ENCODE results near the gene MYZAP. TPM values are rescaled to one million over a fixed set of nuclear protein-coding genes. Genes with fewer than 3 reads are reported as not detected.

MYZAP gene
- total and polyA plus RNA-seq, 4 donors = 0.50 to 1.8 (median 0.99) TPM

- DNase-seq (ENCODE audit: low spot score) = no peak
- H3K9ac ChIP-seq (ENCODE audit: low read depth in 1 of 2, low read length in 2 of 2) = no peak overlapping the region
- H3K27me3 ChIP-seq (ENCODE audit: control insufficient read depth in 4 of 4, insufficient read depth in 4 of 4, low read length in 3 of 4) = peaks cover 0 to 2% (median 0%) of the 10 kb centered on the region in 4 donors
- H3K9me3 ChIP-seq (ENCODE audit: control insufficient read depth in 4 of 4, low read length in 3 of 4) = no peaks in the 10 kb centered on the region
- H3K27ac ChIP-seq (ENCODE audit: low read depth in 1 of 2, low read length in 2 of 2) = no peak overlapping the region
- peaks cover 0 to 5% (median 4%) of the 10 kb centered on the region in 4 donors for H3K4me1 ChIP-seq (ENCODE audit: control insufficient read depth in 4 of 4, insufficient read depth in 4 of 4, low read length in 3 of 4)
- no peaks in the 10 kb centered on the region for H3K36me3 ChIP-seq (ENCODE audit: control insufficient read depth in 4 of 4, insufficient read depth in 3 of 4, low read depth in 1 of 4, low read length in 3 of 4)
- no peak overlapping the region for H3K4me3 ChIP-seq (ENCODE audit: low read depth in 1 of 3, low read length in 3 of 3)
- 73% methylated on average over 9 of the region's 9 CpGs for WGBS
- TF ChIP-seq GABPA (IDR thresholded peaks at IDR 0.05 in 1 of 2, conservative IDR thresholded peaks at IDR 0.05 in 1 of 2) (no peak), NR2F2 (IDR thresholded peaks at IDR 0.05) (peak; percentile 27)
Measured at GRCh38 chr15:57595011-57595866, 3.5 kb downstream of the MYZAP start.

- DNase-seq (ENCODE audit: low spot score) = no peak
- Histone ChIP-seq H3K27ac (ENCODE audit: low read depth in 1 of 2, low read length in 2 of 2) (no peak overlapping the region), H3K9me3 (ENCODE audit: control insufficient read depth in 4 of 4, low read length in 3 of 4) (no peaks in the 10 kb centered on the region), H3K4me1 (ENCODE audit: control insufficient read depth in 4 of 4, insufficient read depth in 4 of 4, low read length in 3 of 4) (peaks cover 0 to 4% (median 2%) of the 10 kb centered on the region in 4 donors), H3K27me3 (ENCODE audit: control insufficient read depth in 4 of 4, insufficient read depth in 4 of 4, low read length in 3 of 4) (peaks cover 0 to 2% (median 0%) of the 10 kb centered on the region in 4 donors), H3K9ac (ENCODE audit: low read depth in 1 of 2, low read length in 2 of 2) (no peak overlapping the region), H3K36me3 (ENCODE audit: control insufficient read depth in 4 of 4, insufficient read depth in 3 of 4, low read depth in 1 of 4, low read length in 3 of 4) (no peaks in the 10 kb centered on the region), H3K4me3 (ENCODE audit: low read depth in 1 of 3, low read length in 3 of 3) (no peak overlapping the region)
- WGBS = 94% methylated on average over 8 of the region's 8 CpGs
- TF ChIP-seq HNF4A (conservative IDR thresholded peaks at IDR 0.05) (no peak), ATF3 (IDR thresholded peaks at IDR 0.05) (no peak), MAX (IDR thresholded peaks at IDR 0.05) (no peak), SP1 (IDR thresholded peaks at IDR 0.05) (no peak), RXRA (IDR thresholded peaks at IDR 0.05) (no peak), EGR1 (IDR thresholded peaks at IDR 0.05; ENCODE audit: low read depth in 2 of 2) (no peak), FOXA2 (IDR thresholded peaks at IDR 0.05) (no peak)
Measured at GRCh38 chr15:57596301-57596855, 4.7 kb downstream of the MYZAP start.

- TF ChIP-seq REST (IDR thresholded peaks at IDR 0.05) = no peak
- no peak for TF ChIP-seq HNF4G (IDR thresholded peaks at IDR 0.05)
- no peak for TF ChIP-seq FOXA1 (IDR thresholded peaks at IDR 0.05)
- Histone ChIP-seq H3K9me3 (ENCODE audit: control insufficient read depth in 4 of 4, low read length in 3 of 4) (no peaks in the 10 kb centered on the region), H3K4me1 (ENCODE audit: control insufficient read depth in 4 of 4, insufficient read depth in 4 of 4, low read length in 3 of 4) (peaks cover 0 to 2% (median 0%) of the 10 kb centered on the region in 4 donors), H3K4me3 (ENCODE audit: low read depth in 1 of 3, low read length in 3 of 3) (no peak overlapping the region), H3K27me3 (ENCODE audit: control insufficient read depth in 4 of 4, insufficient read depth in 4 of 4, low read length in 3 of 4) (no peaks in the 10 kb centered on the region), H3K9ac (ENCODE audit: low read depth in 1 of 2, low read length in 2 of 2) (no peak overlapping the region), H3K27ac (ENCODE audit: low read depth in 1 of 2, low read length in 2 of 2) (no peak overlapping the region), H3K36me3 (ENCODE audit: control insufficient read depth in 4 of 4, insufficient read depth in 3 of 4, low read depth in 1 of 4, low read length in 3 of 4) (no peaks in the 10 kb centered on the region)
- 61% methylated on average over 4 of the region's 4 CpGs for WGBS
- no peak for DNase-seq (ENCODE audit: low spot score)
Measured at GRCh38 chr15:57596978-57597377, 5.3 kb downstream of the MYZAP start.

Measured in liver (tissue), 9 donors.